NCI-H2107 (cell line): ENCODE results near the gene CPM.
"Not testable (repeated sequence)": the region's sequence is repeated elsewhere in the genome, so short reads cannot be mapped to it uniquely, and the experiment has no call there.

ENCODE experiments used
- DNase-seq: peaks from one replicate; lab custom pipeline; 2025; lab: John Stamatoyannopoulos, UW

The CPM gene

DNA sequence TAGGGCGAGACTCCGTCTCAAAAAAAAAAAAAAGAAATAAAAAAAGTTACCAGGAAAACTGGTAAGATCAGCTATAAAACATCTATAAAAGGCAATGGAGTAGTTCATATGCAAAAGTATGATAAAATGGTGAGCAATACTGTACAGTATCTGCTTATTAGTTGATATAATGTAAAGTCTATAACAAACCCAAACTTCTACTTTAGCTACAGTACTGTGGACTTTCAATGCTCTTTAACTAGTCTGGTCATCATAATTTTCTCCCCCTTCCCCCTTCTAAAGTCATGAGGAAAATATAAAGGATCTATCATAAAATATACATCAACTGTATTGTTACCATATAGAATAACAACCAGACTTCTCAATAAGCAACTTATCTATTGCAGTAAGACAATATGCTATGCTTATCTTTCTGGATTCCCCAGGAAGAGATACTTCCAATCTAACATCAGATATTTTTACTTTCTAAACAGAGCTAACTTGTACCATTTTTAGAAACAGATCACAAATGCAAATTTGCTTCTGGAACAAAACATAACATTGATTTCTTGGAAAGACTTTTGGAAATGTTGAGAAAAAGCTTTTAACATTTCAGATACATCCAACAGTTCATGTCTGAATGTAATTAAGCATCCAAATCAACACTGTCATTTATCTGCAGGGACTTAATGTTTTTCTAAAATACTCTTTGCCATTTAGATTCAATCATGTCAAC lies 81.2 kb downstream of the CPM start:
- no peak for DNase-seq

DNA sequence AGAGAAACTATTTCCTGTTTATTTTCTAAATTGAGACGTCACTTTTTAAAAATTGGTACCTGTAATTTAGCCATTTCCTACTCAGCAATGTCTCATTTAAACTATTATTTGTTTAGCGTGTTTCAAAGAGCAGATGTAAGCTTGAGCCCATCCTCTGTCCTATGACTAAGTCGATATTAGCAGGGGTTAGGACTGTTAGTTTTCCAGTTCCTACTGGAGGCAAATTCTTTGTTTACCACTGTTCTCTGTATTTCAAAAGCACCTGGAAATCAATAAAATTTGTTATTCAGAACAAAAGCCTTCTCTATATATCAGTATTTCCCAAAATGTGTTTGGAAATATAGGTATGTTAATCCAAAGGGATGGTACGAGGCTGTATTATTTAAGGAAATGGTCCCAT lies 82.6 kb downstream of the CPM start:
- DNase-seq, result no peak

DNA sequence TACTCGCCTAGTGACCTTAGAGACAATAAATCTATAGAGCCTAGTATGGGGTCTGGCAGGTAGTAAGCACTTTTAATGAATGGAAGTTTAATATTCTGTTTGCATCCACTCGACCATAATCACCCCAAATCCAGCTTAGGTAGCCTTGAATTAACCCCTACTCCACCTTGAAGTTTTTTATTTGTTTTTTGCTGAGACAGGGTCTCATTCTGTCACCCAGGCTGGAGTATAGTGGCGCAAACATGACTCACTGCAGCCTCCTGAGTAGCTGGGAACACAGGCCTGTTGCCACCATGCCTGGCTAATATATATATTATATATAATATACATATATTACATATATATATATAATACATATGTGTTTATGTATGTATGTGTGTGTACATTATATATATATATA lies 86.2 kb downstream of the CPM start:
- no peak for DNase-seq

GRCh38 chr12:68844788-68845695 lies 87.9 kb downstream of the CPM start:
- DNase-seq, result no peak

- no peak for DNase-seq
These were observed 88.6 kb downstream of the CPM start for GRCh38 chr12:68844318-68844745.

GRCh38 chr12:68842784-68843567 lies 90.0 kb downstream of the CPM start:
- DNase-seq, result no peak

- DNase-seq, result no peak
These were observed 90.8 kb downstream of the CPM start for GRCh38 chr12:68842123-68842522.

DNA sequence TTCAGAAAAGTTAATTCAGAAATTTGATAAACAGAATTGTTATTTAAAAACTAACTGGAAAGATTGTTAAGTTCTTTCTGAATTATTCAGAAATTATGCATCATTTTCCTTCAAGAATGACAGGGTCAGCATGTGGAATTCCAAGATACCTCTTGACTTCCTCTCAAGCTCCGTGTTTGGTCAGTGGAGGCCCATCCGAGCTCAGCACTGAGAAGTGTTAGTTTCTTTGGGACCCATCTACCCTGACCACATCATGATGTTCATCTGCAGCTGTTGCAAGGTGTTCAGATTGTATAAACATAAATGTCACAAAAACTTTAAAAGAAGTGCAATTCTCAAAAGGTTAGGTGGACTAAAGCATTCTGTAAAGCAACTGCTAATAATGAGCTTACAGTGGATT lies 91.3 kb downstream of the CPM start:
- DNase-seq, result no peak

GRCh38 chr12:68841175-68841574 lies 91.8 kb downstream of the CPM start:
- not testable (repeated sequence) for DNase-seq

DNA sequence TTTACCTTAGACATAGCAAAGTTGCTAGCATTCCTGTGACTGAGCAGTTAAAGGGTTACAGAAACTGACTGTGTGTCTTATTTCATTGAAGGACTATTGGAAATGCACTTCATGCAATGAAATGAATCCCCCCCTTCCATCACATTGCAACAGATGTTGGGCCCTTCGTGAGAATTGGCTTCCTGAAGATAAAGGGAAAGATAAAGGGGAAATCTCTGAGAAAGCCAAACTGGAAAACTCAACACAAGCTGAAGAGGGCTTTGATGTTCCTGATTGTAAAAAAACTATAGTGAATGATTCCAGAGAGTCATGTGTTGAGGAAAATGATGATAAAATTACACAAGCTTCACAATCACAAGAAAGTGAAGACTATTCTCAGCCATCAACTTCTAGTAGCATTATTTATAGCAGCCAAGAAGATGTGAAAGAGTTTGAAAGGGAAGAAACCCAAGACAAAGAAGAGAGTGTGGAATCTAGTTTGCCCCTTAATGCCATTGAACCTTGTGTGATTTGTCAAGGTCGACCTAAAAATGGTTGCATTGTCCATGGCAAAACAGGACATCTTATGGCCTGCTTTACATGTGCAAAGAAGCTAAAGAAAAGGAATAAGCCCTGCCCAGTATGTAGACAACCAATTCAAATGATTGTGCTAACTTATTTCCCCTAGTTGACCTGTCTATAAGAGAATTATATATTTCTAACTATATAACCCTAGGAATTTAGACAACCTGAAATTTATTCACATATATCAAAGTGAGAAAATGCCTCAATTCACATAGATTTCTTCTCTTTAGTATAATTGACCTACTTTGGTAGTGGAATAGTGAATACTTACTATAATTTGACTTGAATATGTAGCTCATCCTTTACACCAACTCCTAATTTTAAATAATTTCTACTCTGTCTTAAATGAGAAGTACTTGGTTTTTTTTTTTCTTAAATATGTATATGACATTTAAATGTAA lies 93.5 kb downstream of the CPM start:
- DNase-seq, result no peak

DNA sequence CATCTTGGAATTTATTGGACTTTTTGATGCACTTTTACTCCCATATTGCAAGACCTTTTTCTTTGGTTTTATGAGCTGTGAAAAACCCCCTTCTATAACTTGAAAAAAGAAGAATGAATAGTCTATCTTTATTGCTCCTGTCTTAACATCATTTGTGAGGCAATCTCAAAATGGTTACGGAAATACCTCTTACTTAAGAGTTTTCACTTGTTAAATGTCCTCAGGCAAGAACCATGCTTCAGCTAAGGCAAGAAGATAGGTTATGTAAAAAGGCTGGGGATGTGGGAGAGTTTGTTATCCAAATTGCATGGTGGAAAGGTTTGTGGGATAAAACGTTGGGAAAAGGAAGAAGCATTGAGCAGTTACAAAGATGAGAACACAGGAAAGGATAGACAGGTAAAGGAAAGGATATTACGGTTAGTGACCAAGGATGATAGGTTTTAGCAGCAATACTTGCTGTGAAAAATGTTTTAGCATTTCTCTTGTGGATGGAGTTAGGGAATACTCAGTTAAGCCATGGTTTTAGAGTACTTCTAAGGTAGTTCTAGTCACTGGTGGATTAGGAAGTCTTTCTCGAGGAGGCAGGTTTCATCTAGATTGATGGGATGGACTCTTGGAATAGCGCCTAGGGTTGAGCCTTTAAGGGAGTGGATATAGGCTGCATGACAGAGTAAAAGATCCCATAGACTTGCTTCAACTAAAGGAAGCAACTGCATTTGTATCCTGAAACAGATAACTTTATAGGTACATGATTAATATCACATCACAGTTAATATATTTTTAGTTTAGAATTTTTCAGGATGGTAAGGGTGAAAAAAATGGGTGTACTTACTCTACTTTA lies 94.7 kb downstream of the CPM start:
- no peak for DNase-seq

DNA sequence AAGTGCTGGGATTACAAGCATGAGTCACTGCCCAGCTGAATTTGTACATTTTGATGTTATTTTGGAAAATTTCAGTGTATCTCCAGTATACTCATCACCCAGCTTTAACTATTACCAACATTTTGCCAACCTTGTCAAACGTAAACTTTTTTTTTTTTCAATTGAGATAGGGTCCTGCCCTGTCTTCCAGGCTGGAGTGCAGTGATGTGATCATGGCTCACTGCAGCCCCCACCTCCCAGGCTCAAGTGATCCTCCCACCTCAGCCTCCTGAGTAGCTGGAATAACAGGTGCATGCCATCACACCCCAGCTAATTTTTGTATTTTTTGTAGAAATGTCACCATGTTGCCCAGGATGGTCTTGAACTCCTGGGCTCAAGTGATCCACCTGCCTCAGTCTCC lies 95.8 kb downstream of the CPM start:
- DNase-seq, result no peak

DNA sequence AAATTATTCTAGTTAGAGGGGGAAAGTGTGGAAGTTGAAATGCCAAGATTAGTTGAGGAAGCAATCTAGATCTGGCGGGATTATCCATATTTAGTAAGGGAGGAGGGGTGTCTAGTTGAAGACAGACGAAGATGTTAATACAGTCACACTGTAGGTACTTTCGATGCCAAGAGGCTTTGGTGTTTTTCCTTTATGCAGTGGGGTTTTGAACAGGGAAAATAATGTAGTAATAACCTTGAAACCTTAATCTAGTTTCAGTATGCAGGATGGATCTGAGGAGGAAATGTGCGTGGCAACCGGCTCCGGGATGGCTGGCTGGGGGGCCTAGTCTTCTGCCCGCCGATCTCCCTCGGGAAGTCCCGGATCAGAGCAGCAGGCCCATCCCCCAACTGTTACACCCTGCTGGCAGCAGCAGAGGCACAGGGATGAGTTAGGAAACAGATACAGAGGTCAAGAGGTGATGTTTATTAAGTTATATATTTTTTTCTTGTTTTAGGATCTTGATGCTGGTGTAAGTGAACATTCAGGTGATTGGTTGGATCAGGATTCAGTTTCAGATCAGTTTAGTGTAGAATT lies 97.5 kb downstream of the CPM start:
- no peak for DNase-seq

- no peak for DNase-seq
These were observed 99.5 kb downstream of the CPM start for GRCh38 chr12:68833508-68833907.

DNA sequence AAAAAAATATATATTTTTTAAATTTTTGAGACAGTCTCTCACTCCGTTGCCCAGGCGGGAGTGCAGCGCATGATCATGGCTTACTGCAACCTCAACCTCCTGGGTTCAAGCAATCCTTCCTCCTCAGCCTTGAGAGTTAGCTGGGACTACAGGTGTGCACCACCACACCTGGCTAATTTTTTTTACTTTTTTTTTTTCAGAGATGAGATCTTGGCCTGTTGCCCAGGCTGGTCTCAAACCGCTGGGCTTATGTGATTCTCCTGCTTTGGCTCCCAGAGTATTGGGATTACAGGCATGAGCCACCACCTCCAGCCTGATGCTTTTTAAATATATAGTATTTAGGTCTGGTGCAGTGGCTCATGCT lies 100.5 kb downstream of the CPM start:
- no peak for DNase-seq

DNA sequence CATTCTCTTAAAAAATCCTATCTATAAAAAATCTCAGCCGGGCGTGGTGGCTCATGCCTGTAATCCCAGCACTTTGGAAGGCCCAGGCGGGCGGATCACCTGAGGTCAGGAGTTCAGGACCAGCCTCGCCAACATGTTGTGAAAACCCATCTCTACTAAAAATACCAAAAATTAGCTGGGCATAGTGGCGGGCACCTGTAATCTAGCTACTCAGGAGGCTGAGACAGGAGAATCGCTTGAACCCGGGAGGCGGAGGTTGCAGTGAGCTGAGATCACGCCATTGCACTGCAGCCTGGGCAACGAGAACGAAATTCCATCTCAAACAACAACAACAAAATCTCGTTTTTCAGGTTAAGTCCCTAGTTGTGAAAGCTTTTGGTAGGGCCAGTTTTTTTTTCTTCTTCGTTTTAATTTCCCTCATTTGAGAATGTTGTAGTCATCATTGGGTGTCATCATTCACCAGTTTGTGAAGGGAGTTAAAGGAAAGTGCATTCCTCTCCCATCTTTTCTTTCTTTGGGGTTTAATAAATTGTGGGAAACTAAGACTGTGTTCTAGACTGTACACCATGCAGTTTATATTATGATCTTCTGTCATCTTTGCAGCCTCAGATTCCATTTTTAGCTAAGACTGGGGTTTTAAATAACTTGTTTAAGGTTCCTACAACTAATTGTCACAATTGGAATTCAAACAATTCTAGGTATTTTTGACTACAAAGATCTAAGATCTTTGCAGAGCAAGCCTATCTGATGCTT lies 101.0 kb downstream of the CPM start:
- DNase-seq, result no peak

- DNase-seq, result no peak
These were observed 101.7 kb downstream of the CPM start for GRCh38 chr12:68831272-68831671.

GRCh38 chr12:68828672-68829068 lies 104.3 kb downstream of the CPM start:
- no peak for DNase-seq

- no peak for DNase-seq
These were observed 104.9 kb downstream of the CPM start for GRCh38 chr12:68827895-68828671.
